ENCODE data around the gene CFAP299. TPM values are rescaled to one million over a fixed set of nuclear protein-coding genes. Genes with fewer than 3 reads are reported as not detected.
A peak's percentile ranks its signal among the peaks of the same experiment; 100 is the strongest.

The CFAP299 gene
- total RNA-seq, 2 experiments from 2014 or later: 0.63 to 3.7 TPM

- Histone ChIP-seq H3K79me2 (ENCODE audit: insufficient read depth, low read depth, low read length) (no peaks in the 10 kb centered on the region), H3K27ac (ENCODE audit: low read depth, low read length, poor library complexity, severe bottlenecking) (no peak overlapping the region), H4K20me1 (ENCODE audit: insufficient read depth, low read length) (no peaks in the 10 kb centered on the region), H3K9me2 (ENCODE audit: insufficient read depth, low read length) (no peaks in the 10 kb centered on the region), H3K9me3 (ENCODE audit: low read length) (peaks cover 18% of the 10 kb centered on the region; the same call in 1 of the 2 replicates), H2AFZ (ENCODE audit: low read length) (no peak overlapping the region), H3K4me2 (ENCODE audit: low read length) (no peak overlapping the region), H3K4me1 (ENCODE audit: insufficient read depth, low read length, poor library complexity, severe bottlenecking) (peaks cover 18% of the 10 kb centered on the region), H3K36me3 (ENCODE audit: insufficient read depth, low read length) (peaks cover 3% of the 10 kb centered on the region; the same call in 1 of the 2 replicates), H3K4me3 (ENCODE audit: low read depth, low read length, poor library complexity, severe bottlenecking) (no peak overlapping the region)
- intact Hi-C loops (cut with micrococcal nuclease; ENCODE audit: unreplicated experiment): no loop called here
- DNase-seq (ENCODE audit: low spot score): no peak
- POLR2A ChIA-PET: no interaction called here
- no TSS peak for BruUV-seq (replicated peaks)
- CTCF ChIA-PET (ENCODE audit: unreplicated experiment): no interaction called here
- TF ChIP-seq, protein P1, sequence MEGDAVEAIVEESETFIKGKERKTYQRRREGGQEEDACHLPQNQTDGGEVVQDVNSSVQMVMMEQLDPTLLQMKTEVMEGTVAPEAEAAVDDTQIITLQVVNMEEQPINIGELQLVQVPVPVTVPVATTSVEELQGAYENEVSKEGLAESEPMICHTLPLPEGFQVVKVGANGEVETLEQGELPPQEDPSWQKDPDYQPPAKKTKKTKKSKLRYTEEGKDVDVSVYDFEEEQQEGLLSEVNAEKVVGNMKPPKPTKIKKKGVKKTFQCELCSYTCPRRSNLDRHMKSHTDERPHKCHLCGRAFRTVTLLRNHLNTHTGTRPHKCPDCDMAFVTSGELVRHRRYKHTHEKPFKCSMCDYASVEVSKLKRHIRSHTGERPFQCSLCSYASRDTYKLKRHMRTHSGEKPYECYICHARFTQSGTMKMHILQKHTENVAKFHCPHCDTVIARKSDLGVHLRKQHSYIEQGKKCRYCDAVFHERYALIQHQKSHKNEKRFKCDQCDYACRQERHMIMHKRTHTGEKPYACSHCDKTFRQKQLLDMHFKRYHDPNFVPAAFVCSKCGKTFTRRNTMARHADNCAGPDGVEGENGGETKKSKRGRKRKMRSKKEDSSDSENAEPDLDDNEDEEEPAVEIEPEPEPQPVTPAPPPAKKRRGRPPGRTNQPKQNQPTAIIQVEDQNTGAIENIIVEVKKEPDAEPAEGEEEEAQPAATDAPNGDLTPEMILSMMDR (conservative IDR thresholded peaks at IDR 0.05; ENCODE audit: low read length): no peak
- TF ChIP-seq EZH2phosphoT487 (IDR thresholded peaks at IDR 0.05; ENCODE audit: borderline replicate concordance, low read depth, low read length): no peak
These were observed 125.9 kb downstream of the CFAP299 start for GRCh38 chr4:80461412-80461811.

GRCh38 chr4:80462621-80463091, 127.1 kb downstream of the CFAP299 start:
- peaks cover 3% of the 10 kb centered on the region; the same call in 1 of the 2 replicates for H3K36me3 ChIP-seq (ENCODE audit: insufficient read depth, low read length)
- no TSS peak for BruUV-seq (replicated peaks)
- peak overlapping the region; percentile 1; the same call in 1 of the 2 replicates for H3K4me2 ChIP-seq (ENCODE audit: low read length)
- intact Hi-C loops (cut with micrococcal nuclease; ENCODE audit: unreplicated experiment): no loop called here
- TF ChIP-seq EZH2phosphoT487 (IDR thresholded peaks at IDR 0.05; ENCODE audit: borderline replicate concordance, low read depth, low read length): no peak
- no peak overlapping the region for H3K4me3 ChIP-seq (ENCODE audit: low read depth, low read length, poor library complexity, severe bottlenecking)
- H3K9me2 ChIP-seq (ENCODE audit: insufficient read depth, low read length): no peaks in the 10 kb centered on the region
- peaks cover 18% of the 10 kb centered on the region; the same call in 1 of the 2 replicates for H3K9me3 ChIP-seq (ENCODE audit: low read length)
- H2AFZ ChIP-seq (ENCODE audit: low read length): peak overlapping the region; percentile 49
- CTCF ChIA-PET (ENCODE audit: unreplicated experiment): no interaction called here
- peaks cover 18% of the 10 kb centered on the region for H3K4me1 ChIP-seq (ENCODE audit: insufficient read depth, low read length, poor library complexity, severe bottlenecking)
- no peaks in the 10 kb centered on the region for H3K79me2 ChIP-seq (ENCODE audit: insufficient read depth, low read depth, low read length)
- H4K20me1 ChIP-seq (ENCODE audit: insufficient read depth, low read length): no peaks in the 10 kb centered on the region
- no peak overlapping the region for H3K27ac ChIP-seq (ENCODE audit: low read depth, low read length, poor library complexity, severe bottlenecking)
- POLR2A ChIA-PET: interaction anchor here (0.7 to 1.0 kb wide), 2 partner anchors 150 to 224 kb away, joined by 3 to 4 read pairs; no protein-coding TSS in a partner anchor
- no peak for DNase-seq (ENCODE audit: low spot score)

DNA sequence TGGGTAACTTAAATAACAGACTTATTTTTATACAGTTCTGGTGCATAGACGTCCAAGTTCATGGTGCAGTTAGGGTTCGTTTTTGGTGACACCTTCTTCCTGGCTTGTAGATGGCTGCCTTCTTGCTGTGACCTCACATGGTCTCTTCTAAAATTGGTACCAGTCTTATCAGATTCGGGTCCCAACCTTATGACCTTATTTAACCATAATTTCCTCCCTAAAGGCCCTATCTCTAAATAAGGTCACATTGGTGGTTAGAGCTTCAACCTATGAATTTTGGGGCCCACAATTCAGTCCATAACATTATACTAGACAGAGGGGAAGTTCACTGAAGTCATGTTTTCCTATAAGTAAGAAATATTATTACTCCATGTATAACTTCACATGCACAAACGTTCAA, 128.0 kb downstream of the CFAP299 start:
- no peaks in the 10 kb centered on the region for H3K9me2 ChIP-seq (ENCODE audit: insufficient read depth, low read length)
- intact Hi-C loops (cut with micrococcal nuclease; ENCODE audit: unreplicated experiment): no loop called here
- no peak overlapping the region for H3K4me3 ChIP-seq (ENCODE audit: low read depth, low read length, poor library complexity, severe bottlenecking)
- no TSS peak for BruUV-seq (replicated peaks)
- POLR2A ChIA-PET: interaction anchor here (0.6 to 1.5 kb wide), 2 partner anchors 10 to 84 kb away, joined by 3 read pairs; no protein-coding TSS in a partner anchor
- no peaks in the 10 kb centered on the region for H4K20me1 ChIP-seq (ENCODE audit: insufficient read depth, low read length)
- TF ChIP-seq EZH2phosphoT487 (IDR thresholded peaks at IDR 0.05; ENCODE audit: borderline replicate concordance, low read depth, low read length): no peak
- TF ChIP-seq, protein P1 (conservative IDR thresholded peaks at IDR 0.05; ENCODE audit: low read length): no peak
- DNase-seq (ENCODE audit: low spot score): no peak
- H3K9me3 ChIP-seq (ENCODE audit: low read length): peaks cover 18% of the 10 kb centered on the region; the same call in 1 of the 2 replicates
- CTCF ChIA-PET (ENCODE audit: unreplicated experiment): no interaction called here
- H3K4me1 ChIP-seq (ENCODE audit: insufficient read depth, low read length, poor library complexity, severe bottlenecking): peaks cover 18% of the 10 kb centered on the region
- peaks cover 3% of the 10 kb centered on the region; the same call in 1 of the 2 replicates for H3K36me3 ChIP-seq (ENCODE audit: insufficient read depth, low read length)
- H3K27ac ChIP-seq (ENCODE audit: low read depth, low read length, poor library complexity, severe bottlenecking): no peak overlapping the region
- H2AFZ ChIP-seq (ENCODE audit: low read length): no peak overlapping the region
- H3K4me2 ChIP-seq (ENCODE audit: low read length): no peak overlapping the region
- no peaks in the 10 kb centered on the region for H3K79me2 ChIP-seq (ENCODE audit: insufficient read depth, low read depth, low read length)
